GM18867 (cell line): ENCODE data around the gene ZBTB20.

Experiments used
- ATAC-seq: cut with Tn5 transposase; IDR thresholded peaks from one replicate; pipeline ENCODE4 v1.9.1; 2021; ENCODE audit warnings: mild to moderate bottlenecking, moderate library complexity; ENCODE audit not compliant: unreplicated experiment

Gene ZBTB20

DNA sequence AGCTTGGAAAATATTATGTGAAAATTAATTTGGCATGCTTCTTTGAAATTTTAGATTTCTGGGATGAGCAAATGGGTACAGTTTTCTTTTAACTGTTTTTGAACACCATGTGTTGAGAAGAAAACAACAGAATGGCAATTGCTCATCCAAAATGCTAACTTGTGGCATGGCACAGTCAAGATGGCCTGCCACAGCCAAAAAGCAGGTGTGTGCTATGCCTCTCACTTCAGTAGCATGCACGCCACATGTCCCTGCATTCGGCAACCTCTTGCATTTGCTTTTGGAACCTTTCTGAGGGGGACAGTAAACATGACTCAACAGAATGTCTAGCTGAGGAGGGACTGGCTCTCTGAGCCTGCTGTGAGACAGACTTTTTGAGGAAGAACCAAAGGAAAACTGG lies 714.8 kb downstream of the ZBTB20 start:
- no peak for ATAC-seq

DNA sequence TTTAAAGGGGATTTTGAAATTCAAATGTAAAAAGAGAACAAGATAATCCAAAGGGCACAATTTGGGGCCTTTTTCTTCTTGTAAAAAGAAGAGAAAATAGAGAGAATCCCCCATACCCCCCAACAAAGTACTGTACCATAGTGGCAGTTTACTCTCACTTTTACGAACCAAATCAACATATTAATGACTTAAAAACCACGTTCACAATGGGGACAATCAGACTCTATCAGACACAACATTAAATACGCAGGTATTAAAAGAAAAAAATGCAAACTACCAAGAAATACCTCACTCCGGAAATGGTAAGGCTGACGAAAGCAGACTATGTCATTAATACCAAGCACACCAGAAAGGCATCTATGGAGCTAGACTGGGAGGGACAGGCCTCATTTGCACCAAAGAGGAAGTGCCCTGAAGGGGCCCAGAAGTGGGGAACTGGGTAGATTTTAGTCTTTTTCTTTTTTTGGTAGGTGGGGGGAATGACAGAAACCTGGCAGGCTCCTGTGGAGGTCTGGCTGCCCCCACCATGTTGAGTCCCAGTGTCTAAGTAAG lies 719.0 kb downstream of the ZBTB20 start:
- peak; percentile 90 for ATAC-seq

DNA sequence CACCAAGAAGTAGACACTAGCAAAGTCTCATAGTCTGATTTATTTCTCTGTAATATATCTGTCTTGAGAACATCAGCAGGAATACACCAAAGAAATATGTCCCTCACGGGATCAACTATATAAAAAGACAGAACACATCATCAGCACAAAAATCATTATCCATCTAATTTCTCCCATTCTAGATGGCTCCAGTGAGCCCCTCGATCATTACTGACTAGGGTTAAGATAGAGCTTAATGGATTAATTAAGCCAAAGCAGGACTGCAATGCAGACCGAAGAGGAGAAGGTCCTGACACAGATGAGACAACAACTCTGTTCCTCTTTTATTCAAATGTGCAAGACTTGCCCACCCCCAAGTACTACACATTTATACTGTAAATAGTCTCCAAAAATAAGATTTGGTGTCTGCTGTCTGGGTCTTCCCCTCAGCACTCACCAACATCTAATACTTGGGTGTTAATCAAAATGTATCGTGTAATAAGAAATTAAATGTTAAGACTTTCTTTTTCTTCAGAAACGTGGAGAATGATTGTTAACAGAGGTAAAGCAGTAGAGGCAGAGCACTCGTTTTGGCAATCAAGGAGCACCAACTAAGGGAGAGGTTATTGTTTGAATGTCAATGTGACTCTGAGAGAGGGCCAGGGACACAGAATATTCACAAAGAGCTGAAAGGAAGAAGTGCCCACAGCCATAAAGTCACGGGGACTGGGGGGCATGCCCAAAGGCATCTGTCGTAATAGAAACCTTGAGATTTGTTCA lies 719.6 kb downstream of the ZBTB20 start:
- peak; percentile 32 for ATAC-seq

DNA sequence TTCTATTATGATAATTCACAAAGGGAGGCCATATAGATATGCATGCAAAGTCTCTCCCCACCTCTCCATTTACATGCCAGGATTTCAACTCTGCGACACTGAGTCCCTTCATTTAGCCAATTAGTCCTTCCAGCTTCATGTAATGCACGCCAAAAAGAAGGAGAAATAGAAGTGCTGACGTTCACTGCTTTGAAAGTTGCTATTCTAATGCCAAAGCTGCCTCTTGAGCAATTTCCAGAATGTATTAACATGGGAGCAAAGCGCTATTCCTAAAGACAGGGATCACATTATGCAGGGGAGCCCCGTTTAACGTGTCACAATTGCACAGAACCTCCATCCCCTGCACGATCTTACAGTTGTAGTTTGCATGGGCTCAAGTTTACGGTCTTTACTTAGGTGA lies 722.8 kb downstream of the ZBTB20 start:
- no peak for ATAC-seq

DNA sequence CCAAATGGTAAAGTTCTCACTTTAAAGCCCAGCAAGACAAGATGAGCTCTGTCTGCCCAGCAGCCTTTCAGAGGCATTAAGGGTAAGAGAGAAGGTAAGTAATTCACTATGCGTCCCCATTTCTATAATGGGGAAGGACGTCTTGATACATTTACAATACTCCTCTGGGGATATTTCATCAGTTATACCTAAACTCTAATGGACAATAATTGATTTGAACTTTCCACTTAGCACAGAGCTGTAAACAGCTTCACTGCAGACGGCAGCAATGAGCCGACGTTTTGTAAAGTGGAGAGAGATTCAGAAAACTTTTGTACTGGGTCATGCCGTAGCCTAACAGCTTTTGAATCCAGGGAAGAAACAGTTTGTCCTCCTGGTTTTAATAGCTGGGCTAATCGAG lies 725.9 kb downstream of the ZBTB20 start:
- no peak for ATAC-seq

DNA sequence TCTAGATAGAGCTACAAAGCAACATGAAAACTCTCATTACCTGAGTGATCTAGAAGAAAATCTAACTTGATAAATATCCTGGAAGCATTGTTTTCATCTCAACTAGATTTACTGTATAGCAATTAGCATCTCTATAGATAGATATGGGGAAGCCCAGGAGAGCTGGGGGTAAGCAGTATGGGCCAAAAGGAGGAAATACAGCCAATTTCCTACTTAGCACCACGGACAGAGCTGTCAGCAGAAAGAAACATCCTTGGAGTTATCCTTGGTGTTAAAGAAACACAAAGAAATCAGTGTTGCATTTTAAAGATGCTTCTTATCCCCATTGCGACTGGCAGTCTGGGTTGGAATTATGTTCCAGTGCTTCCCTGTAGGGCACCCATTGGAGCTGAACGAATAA lies 727.0 kb downstream of the ZBTB20 start:
- no peak for ATAC-seq

DNA sequence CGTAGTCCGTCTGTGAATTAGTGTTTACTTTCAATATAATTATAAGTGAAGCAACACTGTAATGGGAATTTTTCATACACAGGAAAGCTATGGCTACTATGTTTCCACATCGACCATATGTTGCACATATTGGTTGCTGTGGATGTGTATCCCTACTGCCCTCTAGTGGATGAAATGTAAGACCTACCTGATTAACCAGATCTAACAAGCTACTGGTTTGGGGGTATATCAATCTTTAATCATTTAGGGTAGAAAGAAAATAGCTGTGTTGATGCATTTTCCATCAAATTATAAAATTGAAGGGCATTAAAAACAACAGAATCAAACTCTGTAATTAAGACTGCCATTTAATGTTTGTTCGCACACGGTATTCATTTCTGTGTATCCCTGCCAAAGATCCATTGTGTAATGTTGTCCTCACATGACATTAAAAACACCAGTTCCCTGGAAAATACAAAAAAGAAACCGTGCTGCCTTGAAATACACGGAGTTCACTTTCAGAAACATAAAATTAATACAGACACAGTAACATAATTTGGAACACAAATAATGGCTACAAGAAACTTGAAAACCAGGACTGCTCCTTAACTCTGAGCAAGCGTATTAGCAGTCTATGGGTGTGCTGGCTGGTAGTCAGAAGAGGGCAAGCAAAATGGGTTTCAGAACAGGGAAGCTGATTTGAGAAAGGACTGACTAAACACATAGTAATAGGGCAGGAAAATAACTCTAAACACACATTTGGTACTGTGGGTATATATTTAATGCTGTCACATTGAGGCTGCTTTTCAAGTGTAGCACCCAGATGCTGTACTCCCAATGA lies 728.2 kb downstream of the ZBTB20 start:
- peak; percentile 68 for ATAC-seq

DNA sequence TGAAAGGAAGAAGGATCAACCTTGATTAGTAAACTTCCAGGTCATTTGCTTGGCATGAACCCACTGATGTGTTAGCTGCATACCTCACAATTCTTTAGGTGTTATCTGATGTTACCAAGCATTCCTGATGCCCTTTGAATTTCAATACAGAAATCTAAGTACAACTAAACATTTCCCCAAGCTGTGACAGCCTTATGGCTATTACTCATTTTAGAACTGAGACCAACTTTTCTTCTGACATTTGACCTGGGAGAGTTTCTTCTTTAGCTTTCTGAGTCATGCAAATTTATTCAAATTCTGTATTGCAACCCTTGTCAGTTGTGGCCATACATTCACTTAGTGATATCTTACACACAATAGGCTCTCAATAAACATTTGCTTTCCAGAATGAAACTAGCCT lies 729.0 kb downstream of the ZBTB20 start:
- peak; percentile 83 for ATAC-seq

DNA sequence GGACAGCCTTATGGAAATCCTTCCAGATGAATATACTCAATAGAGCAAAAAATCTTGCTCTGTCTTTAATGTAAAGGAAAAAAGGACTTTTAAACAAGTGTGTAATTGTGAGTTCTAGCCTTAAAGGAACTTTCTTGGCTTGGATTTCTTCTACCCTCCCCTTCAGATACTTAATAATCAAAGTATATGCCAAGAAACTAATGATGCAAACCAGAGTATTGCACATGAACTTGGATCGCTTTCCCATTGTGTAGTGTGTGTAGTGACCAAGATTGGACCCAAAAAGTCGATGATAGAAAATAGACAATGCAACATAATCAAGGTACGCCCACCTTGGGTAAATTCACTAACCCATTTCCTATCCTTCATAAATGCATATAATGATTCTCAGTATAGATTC lies 729.4 kb downstream of the ZBTB20 start:
- ATAC-seq = no peak

DNA sequence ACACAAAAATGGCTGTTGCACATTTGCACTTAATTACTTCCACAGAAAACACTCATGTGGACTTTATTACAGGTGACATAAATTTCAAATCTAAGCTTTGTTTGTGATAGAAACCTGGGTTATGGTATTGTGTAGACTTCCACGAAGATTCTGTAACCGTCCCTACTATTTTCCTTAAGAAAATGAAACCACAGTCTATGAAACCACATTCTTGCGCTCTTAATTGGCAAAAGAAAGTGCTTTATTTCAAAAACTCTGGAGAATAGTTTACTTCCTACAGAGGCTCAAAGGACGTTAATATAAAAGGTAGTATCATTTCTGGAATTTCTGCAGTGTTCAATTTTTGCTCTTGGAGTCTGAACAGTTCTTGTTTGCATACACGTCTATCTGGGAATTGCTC lies 729.8 kb downstream of the ZBTB20 start:
- no peak for ATAC-seq

DNA sequence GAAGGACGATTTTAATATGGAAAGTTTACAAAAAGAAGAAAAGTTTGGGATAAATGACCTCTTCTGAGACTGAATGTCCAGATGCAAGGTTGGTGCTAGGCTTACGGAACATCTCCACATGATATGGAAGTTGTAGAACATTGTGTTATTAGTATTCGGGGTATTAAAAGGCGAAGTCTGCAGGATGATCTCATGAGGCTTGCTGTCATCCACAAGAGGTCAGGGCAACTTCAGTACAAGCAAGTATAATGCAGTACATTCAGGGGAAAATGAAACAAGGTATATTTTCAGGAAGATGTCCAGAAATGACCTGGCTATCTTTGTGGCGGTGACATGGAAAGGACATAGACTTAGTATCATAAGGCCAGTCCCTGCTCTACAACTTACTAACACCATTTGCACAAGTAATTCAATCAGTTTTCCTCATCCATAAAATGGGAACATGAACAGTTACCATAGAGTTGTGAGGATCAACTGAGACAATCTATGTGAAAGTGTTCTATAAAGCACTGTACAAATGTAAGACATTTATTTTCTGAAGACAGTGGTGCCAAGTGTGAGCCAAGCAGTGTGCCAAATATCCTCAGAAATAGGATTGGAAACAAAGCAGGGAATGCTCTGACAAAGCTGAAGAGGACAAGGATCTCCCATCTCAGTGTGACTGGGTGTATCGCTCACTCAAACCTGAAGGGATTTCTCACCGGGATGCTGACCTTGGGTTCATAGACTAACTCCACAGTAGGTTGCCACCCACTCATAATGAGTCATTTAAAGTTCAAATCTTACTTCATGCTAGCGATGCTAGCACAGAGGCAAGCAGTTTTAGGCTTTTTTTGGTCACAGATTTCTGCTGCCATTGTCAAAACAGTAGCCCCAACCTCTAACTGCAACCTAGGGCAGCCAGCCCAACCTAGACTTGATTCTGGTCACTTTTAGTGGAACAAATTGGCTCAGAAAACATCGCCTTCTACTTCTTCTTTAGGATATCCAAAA lies 735.0 kb downstream of the ZBTB20 start:
- peak; percentile 72 for ATAC-seq

DNA sequence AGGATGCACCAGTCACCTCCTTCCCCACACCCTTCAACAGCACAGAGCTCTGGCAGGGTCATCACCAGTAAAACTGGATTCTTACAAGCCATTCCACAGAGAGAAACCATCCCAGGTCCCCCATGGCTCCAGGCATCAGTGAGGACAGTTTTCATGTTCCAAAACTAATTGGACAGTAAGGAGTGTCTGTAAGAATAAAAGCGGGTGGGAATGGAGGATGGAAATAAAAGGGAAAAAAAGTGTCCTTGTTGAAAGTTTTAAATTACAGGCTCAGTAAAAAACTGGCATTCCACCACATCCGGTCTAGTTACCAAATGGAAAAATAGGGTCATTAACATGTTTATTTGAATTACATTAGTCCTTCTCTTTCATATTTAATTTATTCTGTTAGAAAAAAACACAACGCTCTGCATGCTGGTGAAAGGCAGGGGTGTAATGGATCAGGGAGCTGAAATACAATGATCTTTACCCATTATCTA lies 735.9 kb downstream of the ZBTB20 start:
- no peak for ATAC-seq

DNA sequence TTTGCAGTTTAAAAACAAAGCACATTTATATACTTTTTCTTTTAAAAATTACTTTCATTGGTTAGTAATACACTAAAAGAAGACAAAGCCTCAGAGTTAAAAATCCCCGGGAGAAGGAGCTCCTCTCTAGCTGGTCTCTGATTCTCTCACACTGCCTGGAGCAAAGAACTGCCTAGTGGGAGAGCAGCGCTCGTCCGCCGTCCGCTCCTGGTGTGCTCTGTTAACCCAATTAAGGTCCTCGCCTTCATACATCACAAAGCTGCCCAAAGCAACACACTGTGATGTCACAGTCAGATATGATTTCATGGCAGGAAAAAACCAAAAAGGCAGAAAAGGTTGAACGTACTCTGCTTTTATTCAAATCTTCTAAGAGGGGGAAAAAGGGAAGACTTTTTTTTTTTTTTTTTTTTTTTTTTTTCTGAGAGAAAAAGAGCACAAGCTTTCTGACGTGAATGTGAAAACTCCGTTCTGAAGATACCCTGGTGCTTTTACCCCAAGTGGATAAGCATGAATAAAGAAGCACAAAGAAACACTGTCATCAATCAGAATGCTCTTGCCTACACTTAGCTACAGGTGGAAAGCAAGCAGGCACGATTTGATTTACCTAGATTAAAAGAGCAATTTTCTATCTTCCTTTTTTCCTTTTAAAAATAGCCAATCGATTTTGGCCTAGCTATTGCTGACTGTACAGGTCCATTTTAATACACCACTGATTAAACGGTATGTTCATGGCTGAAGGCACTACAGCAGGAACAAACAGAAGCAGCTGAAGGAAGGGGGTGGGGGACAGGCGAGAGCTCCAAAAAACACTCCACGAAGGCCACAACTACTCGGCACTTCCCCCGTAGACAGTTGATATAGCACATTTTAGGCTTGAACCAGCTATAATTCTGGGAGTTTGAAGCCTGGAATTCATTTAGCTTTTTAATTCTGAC lies 738.1 kb downstream of the ZBTB20 start:
- ATAC-seq = no peak

DNA sequence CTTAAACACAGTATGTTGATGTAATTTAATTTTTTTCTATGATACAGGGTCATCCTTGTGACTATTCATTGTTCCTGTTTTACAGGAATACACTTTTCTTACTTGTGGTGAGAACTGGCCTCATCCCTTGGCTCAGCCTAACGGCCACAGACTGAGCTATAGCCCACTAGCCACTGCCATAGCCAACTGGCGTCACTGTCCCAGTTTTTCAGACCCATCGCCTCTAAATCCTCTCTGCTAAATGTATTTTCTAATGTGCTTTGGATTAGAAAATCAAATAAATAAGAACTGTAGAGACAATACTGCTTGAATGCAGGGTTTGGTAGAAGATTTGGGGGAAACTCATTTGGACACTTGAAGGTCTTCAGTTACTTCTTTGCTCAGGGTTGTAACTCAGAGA lies 740.2 kb downstream of the ZBTB20 start:
- ATAC-seq = no peak

DNA sequence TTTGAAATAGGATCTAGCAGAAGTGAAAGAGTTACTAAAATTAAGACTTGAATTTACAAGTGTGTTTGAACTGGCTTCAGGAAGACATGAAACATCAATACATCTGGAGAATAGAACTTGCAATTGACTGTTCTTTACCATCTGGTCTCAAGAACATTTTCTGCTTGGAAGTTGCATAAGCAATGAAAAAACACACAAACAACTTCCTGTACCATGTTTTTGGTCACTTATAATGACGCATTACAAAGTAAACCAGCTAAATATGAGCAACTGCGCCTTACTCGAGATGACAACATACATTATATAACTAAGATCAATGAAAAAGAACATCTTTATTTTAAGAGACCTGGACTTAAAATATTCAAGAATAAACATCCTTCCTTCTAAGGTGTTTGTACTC lies 740.8 kb downstream of the ZBTB20 start:
- no peak for ATAC-seq

DNA sequence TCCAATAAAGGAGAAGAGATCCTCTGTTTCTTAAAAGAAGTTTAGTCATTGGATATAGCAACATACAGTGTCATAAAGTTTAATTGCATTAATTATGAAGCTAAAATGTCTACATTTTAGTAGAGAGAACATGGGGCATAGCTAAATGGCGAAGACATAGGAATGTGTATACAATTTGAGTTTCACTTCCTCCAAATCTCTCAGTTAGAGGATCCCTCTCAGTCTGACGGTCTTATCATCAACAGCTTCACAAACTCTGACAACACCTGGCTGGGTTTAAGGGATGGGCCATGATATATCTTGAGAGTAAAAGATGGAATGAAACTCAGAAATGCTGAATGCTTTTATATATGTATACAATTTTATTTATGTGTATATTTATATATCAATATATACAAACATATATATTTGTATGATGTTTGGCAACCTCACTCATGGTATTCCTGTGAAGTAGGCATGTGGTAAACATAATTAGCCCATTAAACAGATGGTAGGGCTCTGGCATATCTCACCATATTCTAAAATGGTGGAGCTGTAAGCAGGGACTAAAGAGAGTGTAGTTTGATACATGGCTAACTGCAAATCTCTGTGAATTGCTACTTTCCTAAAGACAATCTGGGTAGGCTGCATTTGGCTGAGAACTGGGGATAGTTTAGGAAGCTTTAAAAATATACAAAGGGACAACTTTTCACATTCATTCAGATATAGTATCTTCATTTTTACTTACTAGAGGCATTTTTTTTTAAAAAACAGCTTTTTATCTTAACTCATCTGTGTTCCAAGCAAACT lies 741.7 kb downstream of the ZBTB20 start:
- ATAC-seq = peak; percentile 67

DNA sequence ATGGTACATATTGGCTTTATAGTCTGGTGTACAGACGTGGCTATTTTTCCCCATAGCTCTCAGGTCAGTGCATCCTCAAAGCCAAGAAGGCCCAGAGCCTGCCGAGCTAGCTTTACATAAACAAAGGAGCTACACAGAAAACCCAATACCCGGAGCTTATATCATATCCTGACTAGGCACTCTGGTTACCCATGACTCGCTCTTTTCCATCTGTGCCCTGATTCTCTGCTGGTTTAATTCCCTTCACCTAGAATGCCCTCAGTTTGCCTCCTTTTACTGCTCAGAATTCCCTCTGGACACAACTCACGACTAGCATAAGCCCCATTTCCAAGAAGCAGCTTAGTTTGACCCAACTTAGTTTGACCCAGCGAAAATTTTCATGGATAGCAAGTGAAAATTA lies 742.5 kb downstream of the ZBTB20 start:
- no peak for ATAC-seq

DNA sequence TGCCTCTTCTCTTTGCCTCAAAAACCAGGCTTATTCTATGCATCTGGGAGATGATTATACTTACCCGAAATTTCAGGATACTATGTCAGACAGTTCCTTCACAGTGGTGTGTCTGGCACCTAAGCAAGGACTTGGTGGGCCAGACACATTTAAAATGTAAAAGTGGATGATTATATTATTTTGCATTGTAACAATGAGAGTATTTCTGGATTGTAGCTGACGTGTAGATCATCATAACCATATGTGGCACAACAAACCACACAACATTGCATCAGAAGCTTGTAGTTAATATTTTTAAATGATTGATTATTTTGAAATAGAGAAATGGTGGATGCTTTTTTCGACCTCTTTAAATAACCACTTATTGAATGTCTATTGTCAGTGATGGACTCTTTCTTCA lies 744.2 kb downstream of the ZBTB20 start:
- no peak for ATAC-seq

DNA sequence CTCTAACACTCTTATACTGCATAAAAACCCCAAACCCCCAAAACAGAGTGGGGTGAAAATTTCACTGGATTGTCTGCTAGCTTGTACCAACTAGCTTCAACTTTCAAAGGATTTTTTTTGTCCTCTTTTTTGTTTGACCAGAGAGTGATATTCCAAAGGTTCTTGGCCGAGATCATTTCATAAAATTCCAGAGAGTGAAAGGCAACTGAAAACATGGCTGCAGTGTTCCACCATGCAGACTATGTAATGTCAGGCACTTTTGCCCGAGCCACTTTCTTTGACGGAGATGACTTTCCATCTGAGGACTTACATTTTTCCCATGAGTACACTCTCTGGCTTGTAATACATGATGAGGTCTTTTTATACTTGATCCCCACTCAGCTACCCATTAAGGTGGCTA lies 745.7 kb downstream of the ZBTB20 start:
- ATAC-seq = no peak
